GM19452 (cell line): ENCODE measurements around the gene RHBDL1.

Experiments used
- ATAC-seq: cut with Tn5 transposase; IDR thresholded peaks from one replicate; pipeline ENCODE4 v1.9.1; 2021; ENCODE audit not compliant: unreplicated experiment

Gene RHBDL1

GRCh38 chr16:672851-673250 lies 2.6 kb upstream of the RHBDL1 start:
- ATAC-seq, result no peak

DNA sequence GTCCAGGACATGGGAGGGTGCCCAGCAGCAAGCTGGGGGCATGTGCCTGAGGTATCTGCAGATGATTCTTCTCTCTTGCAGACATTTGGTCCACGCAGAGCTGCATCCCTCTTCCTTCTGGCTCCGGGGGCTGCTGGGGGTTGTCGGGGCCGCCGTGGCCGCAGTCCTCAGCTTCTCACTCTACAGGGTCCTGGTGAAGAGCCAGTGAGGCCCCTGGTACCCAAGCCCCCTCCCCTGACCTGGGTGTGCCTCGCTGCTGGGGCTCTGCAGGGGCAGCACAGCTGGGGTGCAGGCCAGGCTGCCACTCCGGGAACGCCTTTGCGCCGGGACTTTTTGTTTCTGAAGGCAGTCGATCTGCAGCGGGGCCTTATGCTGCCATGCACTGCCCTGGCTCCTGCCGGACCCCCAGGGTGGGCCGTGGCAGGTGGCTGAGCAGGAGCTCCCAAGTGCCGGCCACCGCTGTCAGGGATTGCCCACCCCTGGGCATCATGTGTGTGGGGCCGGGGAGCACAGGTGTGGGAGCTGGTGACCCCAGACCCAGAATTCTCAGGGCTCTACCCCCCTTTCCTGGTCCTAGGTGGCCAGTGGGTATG lies 2.0 kb upstream of the RHBDL1 start:
- ATAC-seq, result no peak

- ATAC-seq, result no peak
Observed at GRCh38 chr16:674214-674881, 1.1 kb upstream of the RHBDL1 start.

DNA sequence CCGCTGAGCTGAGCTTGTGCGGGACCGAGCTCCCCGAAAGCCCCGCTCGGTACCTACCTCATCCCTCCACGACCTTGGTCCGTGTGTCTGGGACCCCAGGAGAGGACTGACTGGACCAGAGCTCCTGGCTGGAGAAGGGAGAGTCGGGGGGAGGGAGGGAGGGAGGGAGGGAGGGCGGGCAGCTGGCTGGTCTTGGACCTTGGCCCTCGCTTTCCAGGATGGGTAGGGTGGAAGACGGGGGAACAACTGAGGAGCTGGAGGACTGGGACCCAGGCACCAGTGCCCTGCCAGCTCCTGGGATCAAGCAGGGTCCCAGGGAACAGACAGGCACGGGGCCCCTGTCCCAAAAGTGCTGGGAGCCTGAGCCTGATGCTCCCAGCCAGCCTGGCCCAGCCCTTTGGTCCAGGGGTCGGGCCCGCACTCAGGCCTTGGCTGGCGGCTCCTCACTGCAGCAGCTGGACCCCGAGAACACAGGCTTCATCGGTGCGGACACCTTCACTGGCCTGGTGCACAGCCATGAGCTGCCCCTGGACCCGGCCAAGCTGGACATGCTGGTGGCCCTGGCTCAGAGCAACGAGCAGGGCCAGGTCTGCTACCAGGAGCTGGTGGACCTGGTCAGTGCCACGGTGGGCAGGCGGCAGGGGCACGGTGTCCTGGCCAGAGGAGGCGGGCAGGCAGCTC lies 553 bp downstream of the RHBDL1 start:
- ATAC-seq, result no peak

- no peak for ATAC-seq
Observed at GRCh38 chr16:676565-676902, 1.1 kb downstream of the RHBDL1 start.

DNA sequence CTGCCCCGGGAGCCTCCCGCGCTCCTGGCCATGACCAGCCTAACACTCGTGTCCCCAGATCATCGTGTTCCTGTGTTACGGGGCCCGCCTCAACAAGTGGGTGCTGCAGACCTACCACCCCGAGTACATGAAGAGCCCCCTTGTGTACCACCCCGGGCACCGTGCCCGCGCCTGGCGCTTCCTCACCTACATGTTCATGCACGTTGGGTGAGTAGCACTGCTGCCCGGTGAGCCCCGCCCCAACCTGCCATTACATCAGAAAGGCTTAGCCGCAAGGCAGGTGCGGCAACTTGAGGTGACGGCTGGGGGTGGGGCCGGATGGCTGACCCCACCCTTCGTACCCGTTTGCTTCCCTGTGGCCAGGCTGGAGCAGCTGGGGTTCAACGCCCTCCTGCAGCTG lies 1.4 kb downstream of the RHBDL1 start:
- ATAC-seq, result no peak

- no peak for ATAC-seq
Observed at GRCh38 chr16:677316-678190, 2.1 kb downstream of the RHBDL1 start.

DNA sequence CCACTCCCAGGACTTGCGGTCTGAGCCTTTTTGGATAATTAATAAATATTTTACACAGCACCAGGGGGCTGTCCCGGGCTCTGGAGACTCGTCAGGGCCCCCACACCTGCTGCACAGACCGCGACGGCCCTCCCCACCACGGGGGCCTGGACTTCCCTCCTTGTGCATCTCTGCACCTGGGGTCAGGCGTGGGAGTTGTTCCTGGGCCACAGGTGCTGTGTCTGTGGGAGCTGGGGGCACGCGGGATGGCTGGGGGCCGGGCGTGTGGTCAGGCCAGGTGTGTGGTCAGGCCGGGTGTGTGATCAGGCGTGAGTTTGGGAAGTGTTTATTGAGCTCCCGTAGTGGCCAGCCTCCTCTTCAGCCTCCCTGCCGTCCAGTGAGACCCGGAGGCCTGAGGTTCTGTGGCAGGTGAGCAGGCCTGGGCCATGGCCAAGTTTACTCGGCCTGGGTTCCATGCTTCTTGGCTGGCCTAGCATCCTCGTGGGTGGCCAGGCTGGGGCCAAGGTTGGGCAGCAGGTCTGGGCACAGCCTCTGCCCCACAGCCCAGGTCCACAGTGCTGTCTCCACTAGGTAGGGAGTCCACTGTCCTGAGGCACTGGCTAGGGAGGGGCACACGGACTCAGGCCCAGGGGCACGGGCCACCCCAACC lies 2.9 kb downstream of the RHBDL1 start:
- ATAC-seq, result no peak

GRCh38 chr16:678858-679813 lies 3.7 kb downstream of the RHBDL1 start:
- ATAC-seq, result no peak

DNA sequence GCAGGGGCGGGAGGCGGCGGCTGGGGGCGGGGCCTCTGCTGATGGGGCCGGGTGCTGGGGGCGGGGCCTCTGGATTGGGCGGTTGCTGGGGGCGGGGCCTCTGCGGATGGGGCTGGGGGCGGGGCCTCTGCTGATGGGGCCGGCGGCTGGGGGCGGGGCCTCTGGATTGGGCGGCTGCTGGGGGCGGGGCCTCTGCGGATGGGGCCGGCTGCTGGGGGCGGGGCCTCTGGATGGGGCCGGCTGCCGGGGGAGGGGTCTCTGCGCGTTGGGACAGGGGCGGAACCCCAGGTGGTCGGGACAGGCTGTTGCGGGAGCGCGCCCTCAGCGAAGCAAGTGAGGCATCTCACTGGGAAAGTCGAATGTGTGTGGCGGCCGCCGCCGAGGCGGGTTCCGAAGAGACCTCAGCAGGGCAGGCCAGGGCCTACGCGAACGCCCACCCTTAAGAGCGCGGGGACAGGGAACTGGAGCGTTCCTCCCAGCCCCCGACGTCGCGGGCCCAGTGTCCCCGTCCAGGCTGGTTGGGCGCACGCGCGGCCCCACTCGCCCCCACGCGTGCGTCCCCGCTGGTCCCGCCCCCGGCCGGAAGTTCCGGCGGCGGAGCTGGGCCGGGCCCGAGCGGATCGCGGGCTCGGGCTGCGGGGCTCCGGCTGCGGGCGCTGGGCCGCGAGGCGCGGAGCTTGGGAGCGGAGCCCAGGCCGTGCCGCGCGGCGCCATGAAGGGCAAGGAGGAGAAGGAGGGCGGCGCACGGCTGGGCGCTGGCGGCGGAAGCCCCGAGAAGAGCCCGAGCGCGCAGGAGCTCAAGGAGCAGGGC lies 4.5 kb downstream of the RHBDL1 start, which contains the start of gene STUB1:
Gene STUB1 (plus strand): TSS at position 597 of the 811 bp plus-strand sequence. CDS start 116 bp downstream, at position 713.
- no peak for ATAC-seq

- no peak for ATAC-seq
Observed at GRCh38 chr16:680625-680945, 5.1 kb downstream of the RHBDL1 start.

- no peak for ATAC-seq
Observed at GRCh38 chr16:680967-681745, 5.7 kb downstream of the RHBDL1 start.

GRCh38 chr16:681746-682427 lies 6.4 kb downstream of the RHBDL1 start:
- ATAC-seq, result no peak

DNA sequence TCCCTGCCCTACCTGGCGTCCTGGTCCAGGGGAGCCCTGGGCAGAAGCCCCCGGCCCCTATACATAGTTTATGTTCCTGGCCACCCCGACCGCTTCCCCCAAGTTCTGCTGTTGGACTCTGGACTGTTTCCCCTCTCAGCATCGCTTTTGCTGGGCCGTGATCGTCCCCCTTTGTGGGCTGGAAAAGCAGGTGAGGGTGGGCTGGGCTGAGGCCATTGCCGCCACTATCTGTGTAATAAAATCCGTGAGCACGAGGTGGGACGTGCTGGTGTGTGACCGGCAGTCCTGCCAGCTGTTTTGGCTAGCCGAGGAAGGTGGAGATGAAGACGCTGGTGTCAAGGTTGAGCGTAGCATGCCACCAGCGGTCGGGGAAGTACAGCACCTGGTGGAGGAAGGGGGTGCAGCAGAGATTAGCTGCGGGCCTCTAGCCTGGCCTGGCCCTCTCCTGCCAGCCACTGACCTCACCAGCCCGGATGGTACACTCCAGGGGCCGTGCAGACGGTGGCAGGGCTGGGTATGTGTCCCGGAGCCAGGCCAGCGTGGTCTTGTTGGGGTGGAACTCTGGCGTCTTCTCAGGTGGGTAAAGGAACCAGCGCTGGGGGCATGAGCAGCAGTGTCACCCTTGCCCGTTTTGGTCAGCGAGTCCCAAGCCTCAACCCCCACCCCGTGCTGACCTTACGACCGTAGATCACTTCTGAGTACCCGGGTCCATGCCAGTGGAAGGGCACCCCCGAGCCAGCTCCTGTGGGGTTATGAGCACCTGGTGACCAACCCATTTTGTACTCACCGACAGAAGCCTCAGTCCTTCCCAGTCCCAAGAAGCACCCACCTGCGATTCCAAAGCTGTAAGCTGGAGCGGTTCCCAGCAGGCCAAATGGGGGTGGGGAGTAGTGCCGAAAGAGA lies 7.3 kb downstream of the RHBDL1 start:
- no peak for ATAC-seq

DNA sequence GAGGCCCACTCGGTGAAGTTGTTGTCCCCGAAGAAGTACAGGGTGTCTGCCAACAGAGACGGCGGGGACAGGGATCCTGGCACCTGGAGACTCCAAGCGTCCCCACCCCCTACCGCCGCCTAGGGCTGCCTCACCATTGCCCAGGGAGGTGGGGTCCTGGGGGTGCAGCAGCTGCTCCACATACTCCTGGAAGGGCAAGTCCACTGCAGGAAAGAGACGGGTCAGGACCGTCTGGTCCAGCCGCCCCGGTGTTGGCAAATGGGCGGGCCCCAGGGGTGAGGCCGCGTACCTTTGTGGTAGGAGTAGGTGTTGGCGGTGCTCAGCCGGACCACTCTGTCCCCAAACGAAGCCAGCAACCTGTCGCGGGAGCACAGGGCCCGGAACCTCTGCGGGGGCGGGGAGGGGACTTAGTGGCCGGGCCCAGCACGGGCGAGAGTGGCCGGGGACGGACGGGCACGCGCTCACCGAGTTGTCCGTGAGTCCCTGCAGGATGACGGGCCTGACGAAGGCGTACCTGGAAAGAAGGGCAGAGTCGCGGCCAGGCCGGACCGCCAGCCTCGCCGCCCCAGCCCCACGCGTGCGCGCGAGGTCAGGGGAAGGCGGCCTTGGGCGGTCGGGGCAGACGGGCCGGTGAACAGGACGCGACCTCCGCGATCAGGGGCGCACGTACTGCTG lies 8.1 kb downstream of the RHBDL1 start:
- ATAC-seq, result no peak

DNA sequence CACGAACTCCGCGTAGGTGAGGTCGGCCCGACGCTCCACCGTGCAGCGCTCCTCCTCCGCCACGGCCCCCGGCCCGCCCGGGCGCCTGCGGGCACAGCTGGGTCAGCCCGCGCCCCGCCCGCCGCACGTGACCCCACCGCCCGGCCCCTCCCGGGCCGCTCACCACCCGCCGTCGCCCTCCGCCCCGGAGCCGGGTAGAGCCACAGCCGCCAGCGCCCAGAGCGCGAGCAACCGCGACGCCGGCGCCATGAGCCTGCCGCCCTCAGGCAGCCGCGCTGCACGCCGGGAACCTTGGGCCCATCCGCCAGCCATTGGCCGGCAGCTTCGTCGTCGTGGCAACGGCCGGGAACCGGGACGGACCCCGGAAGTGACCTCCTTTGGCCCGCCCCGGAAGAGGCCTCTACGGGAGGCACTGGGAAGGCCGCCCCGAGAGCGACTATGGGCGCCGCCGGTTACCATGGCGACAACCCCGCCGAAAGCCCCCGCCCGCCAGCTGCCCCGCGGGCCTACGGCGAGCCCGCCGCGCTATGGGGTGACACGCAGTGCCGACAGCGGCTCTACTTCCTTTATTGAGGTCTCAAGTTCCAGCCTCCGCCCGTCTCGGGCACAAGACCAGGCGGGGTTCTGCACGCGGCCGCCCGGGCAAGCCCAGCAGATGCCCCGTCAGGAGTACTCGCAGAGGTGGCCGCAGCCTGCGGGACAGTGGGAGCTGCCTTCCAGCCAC lies 8.8 kb downstream of the RHBDL1 start, which contains the start of gene JMJD8:
Gene JMJD8 (minus strand): TSS at position 264 of the 724 bp plus-strand sequence. CDS start 15 bp downstream, at position 249.
- peak; percentile 62 for ATAC-seq
